Glutamatergic neuron (in vitro differentiated cells): ENCODE measurements around the gene HOXC9. TPM values are rescaled to one million over a fixed set of nuclear protein-coding genes. Genes with fewer than 3 reads are reported as not detected.

Experiments
- DNase-seq: peaks from one replicate; pipeline ENCODE4 v3.0.0; 2022
- H3K27ac Mint-ChIP-seq: one replicate; pipeline ENCODE4 v1.8.0; 2020; ENCODE audit warnings: mild to moderate bottlenecking, mixed read lengths, inconsistent platforms; ENCODE audit not compliant: unreplicated experiment
- H3K27me3 Mint-ChIP-seq: one replicate; pipeline ENCODE4 v1.8.0; 2020; ENCODE audit warnings: mild to moderate bottlenecking, moderate library complexity, mixed read lengths, inconsistent platforms; ENCODE audit not compliant: unreplicated experiment
- H3K36me3 Mint-ChIP-seq: one replicate; pipeline ENCODE4 v1.8.0; 2020; ENCODE audit warnings: mild to moderate bottlenecking, mixed read lengths, inconsistent platforms; ENCODE audit not compliant: unreplicated experiment
- H3K4me1 Mint-ChIP-seq: one replicate; pipeline ENCODE4 v1.8.0; 2020; ENCODE audit warnings: mild to moderate bottlenecking, low read depth, mixed read lengths, inconsistent platforms; ENCODE audit not compliant: unreplicated experiment
- H3K4me3 Mint-ChIP-seq: one replicate; pipeline ENCODE4 v1.8.0; 2020; ENCODE audit warnings: mild to moderate bottlenecking, mixed read lengths, inconsistent platforms; ENCODE audit not compliant: unreplicated experiment
- H3K9me3 Mint-ChIP-seq: one replicate; pipeline ENCODE4 v1.8.0; 2020; ENCODE audit warnings: mild to moderate bottlenecking, moderate library complexity, mixed read lengths, inconsistent platforms; ENCODE audit not compliant: unreplicated experiment
- total RNA-seq: library from RNA; stranded (reverse); fragmentation: NEBNext Ultra II Directional; extraction: Animal tissue kit (Norgen Biotek cat#: 25700); gene quantifications from one replicate; pipeline ENCODE4 v1.2.1, GENCODE V29; 2021; ENCODE audit not compliant: unreplicated experiment
- TF ChIP-seq, protein P1 (sequence below): fragments of 200-600 bp; sonication (generic); IDR thresholded peaks from one replicate; pipeline ENCODE4 v1.5.0; 2021; ENCODE audit not compliant: partially characterized antibody, unreplicated experiment

HOXC9 gene
- total RNA-seq, 1 donor from 2014 or later: not detected

DNA sequence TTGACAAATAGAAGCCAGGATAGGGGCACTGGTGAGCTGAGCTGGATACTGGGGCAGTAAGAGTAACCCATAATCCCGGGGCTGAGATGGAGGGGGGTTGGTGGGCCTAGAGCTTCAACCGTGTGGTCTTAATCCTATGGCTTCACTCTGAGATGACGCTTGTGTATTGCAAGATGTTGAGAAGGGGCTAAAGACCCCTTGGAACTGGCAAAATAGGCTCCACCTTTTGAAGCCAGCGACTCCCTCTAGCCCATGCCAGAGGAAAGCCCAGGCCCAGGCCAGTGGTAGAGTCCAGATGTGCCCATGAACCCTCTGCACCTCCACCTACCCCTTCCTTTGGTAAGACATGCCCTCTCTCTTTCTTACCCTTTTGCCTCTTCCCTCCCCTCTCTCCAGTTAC is 40.6 kb upstream of the HOXC9 start:
- peaks cover 43% of the 10 kb centered on the region for H3K27me3 Mint-ChIP-seq
- H3K4me1 Mint-ChIP-seq: no peaks in the 10 kb centered on the region
- TF ChIP-seq, protein P1, sequence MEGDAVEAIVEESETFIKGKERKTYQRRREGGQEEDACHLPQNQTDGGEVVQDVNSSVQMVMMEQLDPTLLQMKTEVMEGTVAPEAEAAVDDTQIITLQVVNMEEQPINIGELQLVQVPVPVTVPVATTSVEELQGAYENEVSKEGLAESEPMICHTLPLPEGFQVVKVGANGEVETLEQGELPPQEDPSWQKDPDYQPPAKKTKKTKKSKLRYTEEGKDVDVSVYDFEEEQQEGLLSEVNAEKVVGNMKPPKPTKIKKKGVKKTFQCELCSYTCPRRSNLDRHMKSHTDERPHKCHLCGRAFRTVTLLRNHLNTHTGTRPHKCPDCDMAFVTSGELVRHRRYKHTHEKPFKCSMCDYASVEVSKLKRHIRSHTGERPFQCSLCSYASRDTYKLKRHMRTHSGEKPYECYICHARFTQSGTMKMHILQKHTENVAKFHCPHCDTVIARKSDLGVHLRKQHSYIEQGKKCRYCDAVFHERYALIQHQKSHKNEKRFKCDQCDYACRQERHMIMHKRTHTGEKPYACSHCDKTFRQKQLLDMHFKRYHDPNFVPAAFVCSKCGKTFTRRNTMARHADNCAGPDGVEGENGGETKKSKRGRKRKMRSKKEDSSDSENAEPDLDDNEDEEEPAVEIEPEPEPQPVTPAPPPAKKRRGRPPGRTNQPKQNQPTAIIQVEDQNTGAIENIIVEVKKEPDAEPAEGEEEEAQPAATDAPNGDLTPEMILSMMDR: no peak
- H3K4me3 Mint-ChIP-seq: no peak overlapping the region
- peaks cover 3% of the 10 kb centered on the region for H3K9me3 Mint-ChIP-seq
- no peak for DNase-seq
- no peak overlapping the region for H3K27ac Mint-ChIP-seq
- peaks cover 4% of the 10 kb centered on the region for H3K36me3 Mint-ChIP-seq

DNA sequence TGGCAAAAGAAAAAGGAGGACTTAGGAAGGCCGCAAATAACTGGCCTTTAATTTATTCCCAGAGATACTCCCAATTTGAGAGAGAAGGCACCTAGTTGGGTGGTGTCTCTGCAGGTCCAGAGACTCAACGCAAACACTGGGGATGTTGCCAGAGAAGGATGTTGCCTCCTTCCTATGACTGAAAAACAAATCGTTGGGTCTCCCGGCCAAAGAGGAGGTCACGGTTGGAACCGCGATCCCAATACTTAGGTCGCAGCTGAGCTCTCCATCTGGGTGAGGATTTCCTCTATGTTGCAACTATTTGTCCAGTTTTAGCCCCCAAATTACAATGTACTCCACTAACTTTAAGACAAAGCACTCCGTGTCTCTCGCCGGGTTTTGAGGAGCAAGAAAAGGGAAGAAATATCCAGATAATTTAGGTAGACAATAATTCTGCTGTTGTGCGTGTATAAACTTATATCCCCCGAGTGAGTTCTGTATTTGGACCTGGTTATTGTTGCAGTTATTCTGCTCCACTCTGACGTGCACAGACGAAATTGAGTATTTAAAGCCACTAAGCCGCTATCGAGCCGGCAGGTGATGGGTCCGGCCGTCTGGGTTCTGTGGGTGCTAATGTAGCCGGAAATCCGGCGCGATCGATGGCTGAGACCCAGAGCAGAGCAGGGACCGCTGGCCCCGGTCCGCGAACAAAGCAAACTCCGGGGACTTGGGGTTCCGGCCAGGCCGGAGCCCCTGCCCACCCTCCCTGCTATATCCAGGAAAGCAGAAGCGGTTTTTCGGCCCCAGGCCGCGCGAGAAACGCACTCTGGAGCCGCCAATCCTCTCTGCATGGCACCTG is 39.6 kb upstream of the HOXC9 start:
- Mint-ChIP-seq H3K4me3 (no peak overlapping the region), H3K27me3 (peaks cover 47% of the 10 kb centered on the region), H3K27ac (no peak overlapping the region), H3K36me3 (peaks cover 4% of the 10 kb centered on the region), H3K4me1 (no peaks in the 10 kb centered on the region), H3K9me3 (peaks cover 3% of the 10 kb centered on the region)
- TF ChIP-seq, protein P1: no peak
- no peak for DNase-seq

DNA sequence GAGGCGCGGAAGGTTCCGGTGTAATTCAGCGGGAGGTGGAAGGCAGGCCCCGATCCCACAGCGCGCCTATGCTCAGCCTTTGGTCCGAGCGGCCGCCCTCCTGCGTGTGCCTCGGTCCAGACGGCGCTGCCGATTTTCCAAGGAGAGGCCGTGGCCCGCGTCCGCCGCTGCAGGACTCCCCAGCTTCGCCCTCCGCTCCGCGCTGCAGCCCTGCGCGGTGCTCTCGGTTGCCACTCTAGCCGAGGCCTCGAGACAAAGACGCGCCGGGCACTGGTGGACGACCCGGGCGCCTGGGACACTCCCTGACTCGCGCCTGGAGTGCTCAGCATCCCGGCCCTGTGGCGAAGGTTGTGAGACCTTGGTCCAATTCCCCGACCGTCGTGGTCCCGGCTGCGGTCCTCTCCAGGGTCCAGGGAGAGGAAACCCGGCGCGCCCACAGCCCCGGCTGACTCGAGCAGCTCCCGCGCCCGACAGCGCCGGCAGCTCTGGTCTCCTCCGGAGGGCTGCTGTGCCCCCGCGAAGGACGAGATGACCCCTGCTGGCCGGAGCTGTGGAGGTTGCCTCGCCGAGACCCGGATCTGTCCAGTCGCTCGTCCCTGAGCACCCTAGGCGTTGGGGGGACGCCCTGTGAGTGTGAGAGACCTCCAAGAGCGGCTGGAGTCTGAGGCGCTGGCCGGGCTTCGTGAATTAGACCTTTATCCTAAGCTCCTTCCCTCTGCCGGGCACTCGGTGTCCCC is 38.8 kb upstream of the HOXC9 start:
- peak; percentile 79 for DNase-seq
- Mint-ChIP-seq H3K9me3 (peaks cover 3% of the 10 kb centered on the region), H3K4me1 (no peaks in the 10 kb centered on the region), H3K36me3 (peaks cover 4% of the 10 kb centered on the region), H3K27me3 (peaks cover 47% of the 10 kb centered on the region), H3K27ac (no peak overlapping the region), H3K4me3 (no peak overlapping the region)
- TF ChIP-seq, protein P1: peak; percentile 30

DNA sequence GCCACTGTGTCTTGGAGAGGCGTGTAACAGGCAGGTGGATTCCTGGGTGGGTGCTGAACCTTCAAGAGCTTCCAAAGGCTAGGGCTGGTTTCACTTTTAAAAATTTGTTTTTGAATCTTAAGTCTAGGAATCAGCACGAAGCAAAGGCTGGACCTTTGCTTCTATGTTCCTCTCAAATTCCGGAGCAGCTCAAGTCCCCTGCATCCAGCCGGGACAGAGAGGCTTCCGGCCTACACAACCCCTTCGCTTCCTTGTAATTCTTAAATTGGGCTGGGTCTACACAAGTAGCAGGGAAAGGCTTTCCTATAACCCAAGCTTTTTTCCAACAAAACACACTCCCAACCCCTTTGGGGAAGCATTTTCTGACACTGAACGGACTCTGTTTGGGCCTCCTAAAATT is 37.0 kb upstream of the HOXC9 start:
- Mint-ChIP-seq H3K9me3 (peaks cover 6% of the 10 kb centered on the region), H3K4me3 (no peak overlapping the region), H3K27me3 (peaks cover 52% of the 10 kb centered on the region), H3K27ac (no peak overlapping the region), H3K36me3 (peaks cover 4% of the 10 kb centered on the region), H3K4me1 (no peaks in the 10 kb centered on the region)
- TF ChIP-seq, protein P1: no peak
- DNase-seq: no peak
